ENCODE measurements around the gene EXOC6B. TPM values are rescaled to one million over a fixed set of nuclear protein-coding genes. Genes with fewer than 3 reads are reported as not detected.

The EXOC6B gene
- total RNA-seq, 1 donor from 2014 or later, result 45.6 TPM

DNA sequence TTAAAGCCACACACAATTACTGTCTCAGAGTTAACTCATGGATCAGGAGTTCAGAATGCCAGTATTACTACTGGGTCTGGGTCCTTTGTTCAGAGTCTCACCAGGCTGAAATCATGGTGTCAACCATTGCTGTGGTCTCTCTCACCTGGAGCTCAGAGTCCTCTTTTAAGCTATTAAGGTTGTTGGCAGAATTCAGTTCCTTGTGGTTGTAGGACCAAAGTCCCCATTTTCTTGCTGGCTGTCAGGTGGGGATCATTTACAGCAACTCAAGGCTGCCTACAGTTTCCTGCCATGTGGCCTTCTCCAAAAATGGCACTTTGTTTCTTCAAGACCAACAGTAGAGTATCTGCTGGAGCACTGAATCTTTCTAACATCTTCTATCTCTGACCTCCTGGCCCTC is 113.5 kb downstream of the EXOC6B start:
- H3K9me3 Mint-ChIP-seq (ENCODE audit: unreplicated experiment), result no peaks in the 10 kb centered on the region
- no peaks in the 10 kb centered on the region for H3K36me3 Mint-ChIP-seq (ENCODE audit: low read depth, unreplicated experiment)
- H3K4me1 Mint-ChIP-seq (ENCODE audit: unreplicated experiment), result peaks cover 7% of the 10 kb centered on the region
- no peak overlapping the region for H3K27ac Mint-ChIP-seq (ENCODE audit: unreplicated experiment)
- TF ChIP-seq, protein P1, sequence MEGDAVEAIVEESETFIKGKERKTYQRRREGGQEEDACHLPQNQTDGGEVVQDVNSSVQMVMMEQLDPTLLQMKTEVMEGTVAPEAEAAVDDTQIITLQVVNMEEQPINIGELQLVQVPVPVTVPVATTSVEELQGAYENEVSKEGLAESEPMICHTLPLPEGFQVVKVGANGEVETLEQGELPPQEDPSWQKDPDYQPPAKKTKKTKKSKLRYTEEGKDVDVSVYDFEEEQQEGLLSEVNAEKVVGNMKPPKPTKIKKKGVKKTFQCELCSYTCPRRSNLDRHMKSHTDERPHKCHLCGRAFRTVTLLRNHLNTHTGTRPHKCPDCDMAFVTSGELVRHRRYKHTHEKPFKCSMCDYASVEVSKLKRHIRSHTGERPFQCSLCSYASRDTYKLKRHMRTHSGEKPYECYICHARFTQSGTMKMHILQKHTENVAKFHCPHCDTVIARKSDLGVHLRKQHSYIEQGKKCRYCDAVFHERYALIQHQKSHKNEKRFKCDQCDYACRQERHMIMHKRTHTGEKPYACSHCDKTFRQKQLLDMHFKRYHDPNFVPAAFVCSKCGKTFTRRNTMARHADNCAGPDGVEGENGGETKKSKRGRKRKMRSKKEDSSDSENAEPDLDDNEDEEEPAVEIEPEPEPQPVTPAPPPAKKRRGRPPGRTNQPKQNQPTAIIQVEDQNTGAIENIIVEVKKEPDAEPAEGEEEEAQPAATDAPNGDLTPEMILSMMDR (IDR thresholded peaks at IDR 0.05; ENCODE audit: unreplicated experiment), result no peak
- no peak for DNase-seq (ENCODE audit: low spot score)
- no peak overlapping the region for H3K4me3 Mint-ChIP-seq (ENCODE audit: unreplicated experiment)
- H3K27me3 Mint-ChIP-seq (ENCODE audit: unreplicated experiment), result no peaks in the 10 kb centered on the region

DNA sequence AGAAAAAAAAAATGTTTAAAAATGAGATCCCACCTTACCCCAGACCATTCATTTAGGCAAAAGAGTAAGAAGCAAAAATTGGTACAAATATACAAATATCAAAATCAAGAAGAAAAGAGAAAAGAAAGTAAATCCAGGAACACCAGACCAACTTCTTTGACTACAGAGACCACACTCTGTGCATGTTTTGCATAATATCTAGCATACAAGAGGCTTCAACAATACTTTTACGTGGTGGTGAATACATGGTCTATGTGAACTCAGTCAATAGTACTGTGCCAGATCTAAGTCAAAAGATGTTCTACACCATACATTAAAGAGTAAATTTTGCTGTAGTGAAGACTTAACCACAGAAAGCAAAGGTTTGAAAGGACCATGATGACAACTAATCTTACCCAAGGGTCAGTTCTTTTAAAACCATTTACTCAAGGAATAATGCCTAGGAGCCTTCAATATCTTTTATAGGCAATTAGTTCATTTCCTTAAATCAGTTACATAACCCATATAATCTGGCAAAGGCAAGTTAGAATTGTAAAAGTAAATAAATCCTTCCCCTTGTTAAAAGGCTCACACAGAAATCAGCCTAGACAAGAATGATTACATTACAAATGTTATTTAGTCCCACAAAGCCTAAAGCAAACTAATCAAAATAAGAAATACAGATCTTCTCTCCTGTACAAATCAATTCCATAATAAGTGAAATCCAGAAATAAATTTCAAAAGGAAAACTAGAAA is 115.2 kb downstream of the EXOC6B start:
- Mint-ChIP-seq H3K4me3 (ENCODE audit: unreplicated experiment) (no peak overlapping the region), H3K4me1 (ENCODE audit: unreplicated experiment) (peaks cover 2% of the 10 kb centered on the region)

DNA sequence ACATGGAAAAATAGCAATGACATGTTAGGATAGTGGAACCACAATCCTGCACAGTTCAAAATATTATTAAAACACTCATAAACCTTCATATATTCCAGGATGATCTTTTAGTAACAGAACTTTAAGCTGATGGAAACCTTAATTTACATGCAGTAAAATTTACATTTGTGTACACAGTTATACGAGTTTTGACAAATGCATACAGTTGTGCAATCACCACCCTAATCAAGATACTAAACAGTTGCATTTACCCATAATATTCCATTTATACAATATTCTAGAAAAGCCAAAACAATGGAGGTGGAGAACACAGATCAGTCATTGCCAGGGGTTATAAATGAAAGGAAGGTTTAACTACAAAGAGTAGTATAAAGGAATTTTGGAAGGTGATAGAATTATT is 117.6 kb downstream of the EXOC6B start:
- H3K36me3 Mint-ChIP-seq (ENCODE audit: low read depth, unreplicated experiment), result no peaks in the 10 kb centered on the region
- TF ChIP-seq, protein P1 (IDR thresholded peaks at IDR 0.05; ENCODE audit: unreplicated experiment), result no peak
- no peaks in the 10 kb centered on the region for H3K4me1 Mint-ChIP-seq (ENCODE audit: unreplicated experiment)
- H3K27me3 Mint-ChIP-seq (ENCODE audit: unreplicated experiment), result no peaks in the 10 kb centered on the region
- H3K27ac Mint-ChIP-seq (ENCODE audit: unreplicated experiment), result no peak overlapping the region
- DNase-seq (ENCODE audit: low spot score), result no peak
- no peak overlapping the region for H3K4me3 Mint-ChIP-seq (ENCODE audit: unreplicated experiment)
- H3K9me3 Mint-ChIP-seq (ENCODE audit: unreplicated experiment), result no peaks in the 10 kb centered on the region

More for the DNA sequence above, 115.2 kb downstream of the EXOC6B start:
- no peaks in the 10 kb centered on the region for H3K27me3 Mint-ChIP-seq (ENCODE audit: unreplicated experiment)
- TF ChIP-seq, protein P1 (IDR thresholded peaks at IDR 0.05; ENCODE audit: unreplicated experiment), result no peak
- DNase-seq (ENCODE audit: low spot score), result no peak
- no peaks in the 10 kb centered on the region for H3K9me3 Mint-ChIP-seq (ENCODE audit: unreplicated experiment)
- H3K27ac Mint-ChIP-seq (ENCODE audit: unreplicated experiment), result no peak overlapping the region
- no peaks in the 10 kb centered on the region for H3K36me3 Mint-ChIP-seq (ENCODE audit: low read depth, unreplicated experiment)

DNA sequence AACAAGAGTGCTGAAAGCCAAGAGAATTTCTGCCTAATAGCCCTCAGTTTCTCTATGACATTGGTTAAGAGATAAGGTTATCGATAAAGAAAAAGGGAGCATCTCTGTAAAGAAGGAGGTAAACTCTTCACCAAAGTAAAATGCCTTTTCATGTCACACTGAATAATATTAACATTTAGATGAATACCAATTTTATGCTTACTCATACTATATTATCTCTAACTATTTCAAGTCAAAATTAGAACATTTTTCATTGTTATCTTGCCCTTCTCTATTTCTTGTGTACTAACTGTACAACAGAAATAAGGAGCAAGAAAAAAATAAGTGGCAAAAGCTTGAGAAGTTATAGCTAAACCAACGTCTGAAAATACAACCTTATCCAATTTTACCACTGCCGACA is 127.5 kb downstream of the EXOC6B start:
- H3K4me1 Mint-ChIP-seq (ENCODE audit: unreplicated experiment), result peaks cover 9% of the 10 kb centered on the region
- TF ChIP-seq, protein P1 (IDR thresholded peaks at IDR 0.05; ENCODE audit: unreplicated experiment), result no peak
- DNase-seq (ENCODE audit: low spot score), result no peak
- H3K27me3 Mint-ChIP-seq (ENCODE audit: unreplicated experiment), result peaks cover 2% of the 10 kb centered on the region
- H3K4me3 Mint-ChIP-seq (ENCODE audit: unreplicated experiment), result no peak overlapping the region
- H3K9me3 Mint-ChIP-seq (ENCODE audit: unreplicated experiment), result no peaks in the 10 kb centered on the region
- no peak overlapping the region for H3K27ac Mint-ChIP-seq (ENCODE audit: unreplicated experiment)
- no peaks in the 10 kb centered on the region for H3K36me3 Mint-ChIP-seq (ENCODE audit: low read depth, unreplicated experiment)

DNA sequence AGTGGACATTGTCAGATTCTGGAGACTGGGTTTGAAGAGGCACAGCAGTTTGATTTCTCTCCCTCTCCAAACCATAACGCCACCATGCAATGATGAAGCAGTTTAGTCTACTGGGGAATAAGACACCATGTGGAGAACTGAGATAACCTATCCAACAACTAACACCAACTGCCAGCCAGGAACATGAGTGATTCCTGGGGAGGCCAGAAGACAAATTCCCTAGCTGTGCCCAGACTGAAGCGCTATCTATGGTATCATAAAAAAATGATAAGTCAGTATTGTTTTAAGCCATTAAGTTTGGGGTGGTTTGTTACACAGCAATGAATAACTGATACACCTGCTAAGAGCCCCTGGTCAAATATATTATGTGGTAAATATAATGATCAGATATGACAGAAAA is 129.3 kb downstream of the EXOC6B start:
- no peak for DNase-seq (ENCODE audit: low spot score)
- TF ChIP-seq, protein P1 (IDR thresholded peaks at IDR 0.05; ENCODE audit: unreplicated experiment), result no peak
- Mint-ChIP-seq H3K9me3 (ENCODE audit: unreplicated experiment) (no peaks in the 10 kb centered on the region), H3K27me3 (ENCODE audit: unreplicated experiment) (peaks cover 2% of the 10 kb centered on the region), H3K36me3 (ENCODE audit: low read depth, unreplicated experiment) (no peaks in the 10 kb centered on the region), H3K4me1 (ENCODE audit: unreplicated experiment) (peaks cover 9% of the 10 kb centered on the region), H3K4me3 (ENCODE audit: unreplicated experiment) (no peak overlapping the region), H3K27ac (ENCODE audit: unreplicated experiment) (no peak overlapping the region)
